ENCODE measurements around the gene PTEN. TPM values are rescaled to one million over a fixed set of nuclear protein-coding genes. Genes with fewer than 3 reads are reported as not detected.

PTEN gene
- total RNA-seq, 3 donors from 2014 or later: 94.1 to 118 (median 118) TPM

DNA sequence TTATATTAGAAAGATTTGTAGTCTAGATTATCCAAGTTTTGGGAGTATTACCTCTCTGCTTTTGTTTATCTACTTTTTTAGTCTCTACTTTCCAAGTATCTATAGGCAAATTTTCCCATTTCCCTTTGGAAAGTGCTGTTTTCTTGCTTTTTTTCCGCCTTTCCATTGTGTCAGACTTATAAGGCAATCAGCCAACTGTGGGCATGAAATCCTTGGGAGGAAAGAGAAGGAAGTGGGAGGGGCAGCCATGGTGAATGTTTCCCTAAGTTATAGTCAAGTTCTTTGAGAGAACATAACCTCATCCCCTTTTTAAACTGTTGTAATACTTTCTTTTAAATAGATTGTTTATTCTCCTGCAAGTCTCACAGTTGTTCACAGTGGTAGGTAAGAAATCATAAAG is 52.6 kb downstream of the PTEN start:
- DNase-seq (peak in 1 of 3 donors; percentile 25), ATAC-seq (no peak)
- H3K4me3 ChIP-seq: no peak overlapping the region
- H3K9me3 ChIP-seq: peaks cover 10% of the 10 kb centered on the region
- TF ChIP-seq, protein P1, sequence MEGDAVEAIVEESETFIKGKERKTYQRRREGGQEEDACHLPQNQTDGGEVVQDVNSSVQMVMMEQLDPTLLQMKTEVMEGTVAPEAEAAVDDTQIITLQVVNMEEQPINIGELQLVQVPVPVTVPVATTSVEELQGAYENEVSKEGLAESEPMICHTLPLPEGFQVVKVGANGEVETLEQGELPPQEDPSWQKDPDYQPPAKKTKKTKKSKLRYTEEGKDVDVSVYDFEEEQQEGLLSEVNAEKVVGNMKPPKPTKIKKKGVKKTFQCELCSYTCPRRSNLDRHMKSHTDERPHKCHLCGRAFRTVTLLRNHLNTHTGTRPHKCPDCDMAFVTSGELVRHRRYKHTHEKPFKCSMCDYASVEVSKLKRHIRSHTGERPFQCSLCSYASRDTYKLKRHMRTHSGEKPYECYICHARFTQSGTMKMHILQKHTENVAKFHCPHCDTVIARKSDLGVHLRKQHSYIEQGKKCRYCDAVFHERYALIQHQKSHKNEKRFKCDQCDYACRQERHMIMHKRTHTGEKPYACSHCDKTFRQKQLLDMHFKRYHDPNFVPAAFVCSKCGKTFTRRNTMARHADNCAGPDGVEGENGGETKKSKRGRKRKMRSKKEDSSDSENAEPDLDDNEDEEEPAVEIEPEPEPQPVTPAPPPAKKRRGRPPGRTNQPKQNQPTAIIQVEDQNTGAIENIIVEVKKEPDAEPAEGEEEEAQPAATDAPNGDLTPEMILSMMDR (IDR thresholded peaks at IDR 0.05): no peak
- H3K4me1 ChIP-seq (ENCODE audit: low read depth): peaks cover 9% of the 10 kb centered on the region
- no peaks in the 10 kb centered on the region for H3K36me3 ChIP-seq (ENCODE audit: low read depth)
- intact Hi-C loops (cut with DNase I, micrococcal nuclease): no loop called here

DNA sequence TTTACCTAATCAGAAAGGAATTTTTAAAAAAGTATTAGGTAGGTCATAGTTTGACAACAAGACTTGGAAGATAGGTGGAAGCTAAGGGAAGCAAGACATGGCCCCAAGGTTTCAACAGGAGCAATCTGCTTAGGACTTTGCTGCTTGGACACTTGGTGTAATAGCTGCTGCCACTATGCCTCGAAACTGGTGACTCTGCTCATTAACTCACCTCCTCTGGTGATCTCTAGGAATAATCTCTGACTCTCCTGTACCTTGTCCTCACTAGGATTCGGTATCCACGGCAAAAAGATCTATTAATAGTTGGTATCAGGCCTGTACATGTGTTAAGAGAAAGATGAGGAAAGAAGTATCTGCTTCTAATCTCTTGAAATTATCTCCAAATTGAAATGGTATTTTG is 53.1 kb downstream of the PTEN start:
- Histone ChIP-seq H3K4me3 (no peak overlapping the region), H3K4me1 (ENCODE audit: low read depth) (peaks cover 9% of the 10 kb centered on the region), H3K9me3 (peaks cover 10% of the 10 kb centered on the region), H3K36me3 (ENCODE audit: low read depth) (no peaks in the 10 kb centered on the region)
- DNase-seq: no peak
- intact Hi-C loops (cut with DNase I, micrococcal nuclease): no loop called here
- TF ChIP-seq, protein P1 (IDR thresholded peaks at IDR 0.05): no peak
- ATAC-seq: no peak

DNA sequence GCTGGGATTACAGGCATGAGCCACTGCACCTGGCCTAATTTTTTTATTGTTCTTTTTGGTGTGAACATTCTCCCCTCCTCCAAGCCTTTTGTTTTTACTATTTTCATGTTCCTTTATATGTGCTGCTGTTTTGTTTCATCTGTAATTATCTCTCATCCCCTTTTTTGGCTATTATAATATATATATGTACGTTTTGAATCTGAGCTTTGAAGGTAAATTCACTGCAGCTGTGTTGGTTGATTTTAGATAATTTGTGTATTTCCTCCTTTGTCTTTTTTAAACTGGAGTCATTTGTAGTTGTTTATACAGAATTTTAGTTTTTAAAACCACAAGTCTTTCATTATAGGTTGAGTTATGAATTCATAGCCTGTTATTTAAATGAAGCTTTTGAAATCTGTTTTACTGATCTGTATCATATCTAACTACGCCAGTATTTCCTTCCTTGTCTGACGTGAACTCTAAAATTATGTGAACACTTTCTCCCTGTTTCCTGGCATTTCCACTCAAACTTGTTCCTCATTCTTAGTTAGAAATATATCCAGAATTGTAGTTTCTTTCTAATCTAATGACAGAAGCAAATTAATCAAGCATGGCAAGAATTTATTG is 54.9 kb downstream of the PTEN start:
- Histone ChIP-seq H3K4me3 (no peak overlapping the region), H3K9me3 (peaks cover 3% of the 10 kb centered on the region), H3K4me1 (ENCODE audit: low read depth) (peaks cover 10% of the 10 kb centered on the region), H3K36me3 (ENCODE audit: low read depth) (no peaks in the 10 kb centered on the region)
- intact Hi-C loops (cut with DNase I, micrococcal nuclease): no loop called here
- DNase-seq (no peak), ATAC-seq (no peak)
- TF ChIP-seq, protein P1 (IDR thresholded peaks at IDR 0.05): no peak

DNA sequence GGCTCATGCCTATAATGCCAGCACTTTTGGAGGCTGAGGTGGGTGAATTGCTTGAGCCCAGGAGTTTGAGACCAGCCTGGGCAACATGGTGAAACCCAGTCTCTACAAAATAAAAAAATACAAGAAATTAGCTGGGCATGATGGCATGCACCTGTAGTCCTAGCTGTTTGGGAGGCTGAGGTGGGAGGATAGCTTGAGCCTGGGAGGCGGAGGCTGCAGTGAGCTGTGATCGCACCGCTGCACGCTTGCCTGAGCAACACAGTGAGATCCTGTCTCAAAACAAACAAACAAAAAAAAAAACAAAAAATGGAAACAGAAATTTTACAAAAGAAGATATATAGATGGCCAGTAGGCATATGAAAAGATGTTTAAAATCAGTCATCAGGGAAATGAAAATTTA is 57.1 kb downstream of the PTEN start:
- TF ChIP-seq, protein P1 (IDR thresholded peaks at IDR 0.05): no peak
- Histone ChIP-seq H3K4me1 (ENCODE audit: low read depth) (peaks cover 20% of the 10 kb centered on the region), H3K9me3 (no peaks in the 10 kb centered on the region), H3K36me3 (ENCODE audit: low read depth) (no peaks in the 10 kb centered on the region), H3K4me3 (no peak overlapping the region)
- intact Hi-C loops (cut with DNase I, micrococcal nuclease): no loop called here
- no peak for ATAC-seq
- DNase-seq: no peak

DNA sequence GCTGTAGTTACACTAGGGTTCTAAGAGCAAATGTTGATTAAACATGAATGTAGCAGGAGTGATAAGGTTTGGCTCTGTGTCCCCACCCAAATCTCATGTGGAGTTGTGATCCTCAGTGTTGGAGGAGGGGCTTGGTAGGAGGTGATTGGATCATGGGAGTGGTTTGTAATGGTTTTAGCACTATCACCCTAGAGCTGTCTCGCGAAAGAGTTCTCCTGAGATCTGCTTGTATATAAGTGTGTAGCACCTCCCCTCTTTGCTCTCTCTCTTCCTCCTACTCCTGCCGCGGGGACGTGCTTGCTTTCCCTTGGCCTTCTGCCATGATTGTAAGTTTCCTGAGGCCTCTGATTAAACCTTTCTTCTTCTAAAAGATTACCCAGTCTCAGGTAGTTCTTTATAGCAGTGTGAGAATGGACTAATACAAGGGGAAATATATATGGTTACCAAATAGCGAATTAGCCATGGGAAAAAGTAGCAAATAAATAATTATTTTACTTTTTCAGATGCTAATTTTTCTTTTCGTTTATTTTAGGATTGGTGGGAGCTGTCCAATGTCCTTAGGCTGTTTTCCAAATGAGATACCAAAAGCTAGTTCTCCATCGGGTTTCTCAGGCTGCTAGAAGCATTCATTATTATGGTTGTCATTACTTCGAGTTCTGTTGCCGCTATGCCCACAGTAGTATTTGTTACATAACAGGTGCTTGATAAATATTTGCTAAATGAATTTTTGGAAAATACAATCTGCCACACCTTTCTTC is 58.7 kb downstream of the PTEN start:
- DNase-seq: no peak
- ATAC-seq: peak; percentile 34
- Histone ChIP-seq H3K9me3 (no peaks in the 10 kb centered on the region), H3K36me3 (ENCODE audit: low read depth) (no peaks in the 10 kb centered on the region), H3K4me3 (no peak overlapping the region), H3K4me1 (ENCODE audit: low read depth) (peaks cover 20% of the 10 kb centered on the region)
- TF ChIP-seq, protein P1 (IDR thresholded peaks at IDR 0.05): no peak
- intact Hi-C loops (cut with DNase I, micrococcal nuclease): no loop called here

Data from mucosa of descending colon (tissue), 3 donors.